Keratinocyte (primary cell): ENCODE measurements around the gene RAB4B.

Experiments
- EZH2 ChIP-seq: IDR thresholded peaks from one replicate; pipeline ENCODE4 v1.6.1; 2012; ENCODE audit warnings: inconsistent platforms, mild to moderate bottlenecking, low read length, moderate library complexity
- TF ChIP-seq, protein P1 (sequence below), 3 experiments: IDR thresholded peaks in 1 of 3; conservative IDR thresholded peaks in 1 of 3; optimal IDR thresholded peaks in 1 of 3; 2 replicates in 2 of 3; 3 replicates in 1 of 3; pipeline versions ENCODE3 to v1.5.1; 2011; ENCODE audit warnings: low read length in 3 of 3, mild to moderate bottlenecking in 3 of 3, moderate library complexity in 2 of 3, control low read depth in 1 of 3, inconsistent platforms in 1 of 3; ENCODE audit not compliant: insufficient read depth in 2 of 3; ENCODE audit errors: extremely low read depth in 1 of 3

DNA sequence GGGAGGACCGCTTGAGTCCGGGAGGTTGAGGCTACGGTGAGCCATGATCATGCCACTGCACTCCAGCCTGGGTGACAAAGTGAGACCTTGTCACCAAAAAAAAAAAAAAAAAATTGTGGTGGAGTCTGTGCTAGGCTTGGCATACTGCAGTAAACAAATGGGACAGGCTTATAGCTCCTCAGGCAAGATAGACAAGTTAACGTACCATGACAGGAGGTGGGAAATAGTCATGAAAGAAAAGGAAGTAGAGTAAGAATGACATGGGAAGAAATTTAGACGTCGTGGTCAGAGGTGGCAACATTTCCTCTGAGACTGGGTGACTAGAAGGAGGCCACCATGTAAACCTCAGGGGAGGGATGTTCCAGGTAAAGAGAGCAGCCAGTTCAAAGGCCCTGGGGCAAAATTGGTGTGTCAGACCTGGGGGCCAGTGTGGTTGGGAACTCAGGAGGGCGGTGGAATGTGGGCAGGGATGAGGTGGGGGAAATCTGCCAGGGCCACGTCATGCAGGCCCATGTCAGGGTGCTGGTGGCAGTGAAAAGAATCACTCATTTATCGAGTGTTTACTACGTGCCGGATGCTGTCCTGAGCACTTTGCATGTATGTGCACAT, 21.4 kb upstream of the RAB4B start:
- TF ChIP-seq, protein P1, sequence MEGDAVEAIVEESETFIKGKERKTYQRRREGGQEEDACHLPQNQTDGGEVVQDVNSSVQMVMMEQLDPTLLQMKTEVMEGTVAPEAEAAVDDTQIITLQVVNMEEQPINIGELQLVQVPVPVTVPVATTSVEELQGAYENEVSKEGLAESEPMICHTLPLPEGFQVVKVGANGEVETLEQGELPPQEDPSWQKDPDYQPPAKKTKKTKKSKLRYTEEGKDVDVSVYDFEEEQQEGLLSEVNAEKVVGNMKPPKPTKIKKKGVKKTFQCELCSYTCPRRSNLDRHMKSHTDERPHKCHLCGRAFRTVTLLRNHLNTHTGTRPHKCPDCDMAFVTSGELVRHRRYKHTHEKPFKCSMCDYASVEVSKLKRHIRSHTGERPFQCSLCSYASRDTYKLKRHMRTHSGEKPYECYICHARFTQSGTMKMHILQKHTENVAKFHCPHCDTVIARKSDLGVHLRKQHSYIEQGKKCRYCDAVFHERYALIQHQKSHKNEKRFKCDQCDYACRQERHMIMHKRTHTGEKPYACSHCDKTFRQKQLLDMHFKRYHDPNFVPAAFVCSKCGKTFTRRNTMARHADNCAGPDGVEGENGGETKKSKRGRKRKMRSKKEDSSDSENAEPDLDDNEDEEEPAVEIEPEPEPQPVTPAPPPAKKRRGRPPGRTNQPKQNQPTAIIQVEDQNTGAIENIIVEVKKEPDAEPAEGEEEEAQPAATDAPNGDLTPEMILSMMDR (optimal IDR thresholded peaks at IDR 0.05 in 1 of 3, IDR thresholded peaks at IDR 0.05 in 1 of 3, conservative IDR thresholded peaks at IDR 0.05 in 1 of 3; ENCODE audit: extremely low read depth in 1 of 3, insufficient read depth in 2 of 3, low read length in 3 of 3): no peak
- TF ChIP-seq EZH2: no peak
